ENCODE measurements around the gene BPIFA3. TPM values are rescaled to one million over a fixed set of nuclear protein-coding genes. Genes with fewer than 3 reads are reported as not detected.

Gene BPIFA3
- total and polyA plus RNA-seq, 2 of the 13 experiments (the other 11 are each of a cell fraction or from before 2014, with no cell fraction given): not detected

- TF ChIP-seq FUBP1 (CRISPR knock-in tag; IDR thresholded peaks at IDR 0.05; ENCODE audit: borderline replicate concordance): no peak
- TF ChIP-seq ZFP91 (CRISPR knock-in tag; IDR thresholded peaks at IDR 0.05; ENCODE audit: borderline replicate concordance): peak; percentile 33; the same call in 1 of the 2 replicates
- TF ChIP-seq ARID4A (CRISPR knock-in tag; IDR thresholded peaks at IDR 0.05; ENCODE audit: borderline replicate concordance): peak; percentile 56; the same call in 1 of the 2 replicates
- no peak for TF ChIP-seq NR2C2 (CRISPR knock-in tag; IDR thresholded peaks at IDR 0.05; ENCODE audit: borderline replicate concordance)
- no peak for TF ChIP-seq POLR2A (IDR thresholded peaks at IDR 0.05; ENCODE audit: insufficient read depth in 1 of 2, low read depth in 2 of 2, low read length in 2 of 2)
- peak; percentile 99 for TF ChIP-seq BRCA1 (CRISPR knock-in tag; IDR thresholded peaks at IDR 0.05)
- TF ChIP-seq EED (CRISPR knock-in tag; IDR thresholded peaks at IDR 0.05): peak; percentile 78; the same call in 1 of the 2 replicates
- TF ChIP-seq ZNF3 (CRISPR knock-in tag; IDR thresholded peaks at IDR 0.05): peak; percentile 71; the same call in 1 of the 2 replicates
- peak; percentile 69; the same call in 1 of the 2 replicates for TF ChIP-seq ZMAT5 (CRISPR knock-in tag; IDR thresholded peaks at IDR 0.05; ENCODE audit: borderline replicate concordance, low read depth)
- TF ChIP-seq ZNF570 (CRISPR knock-in tag; IDR thresholded peaks at IDR 0.05; ENCODE audit: borderline replicate concordance): no peak; the same call in 1 of the 2 replicates
- TF ChIP-seq, protein P1, sequence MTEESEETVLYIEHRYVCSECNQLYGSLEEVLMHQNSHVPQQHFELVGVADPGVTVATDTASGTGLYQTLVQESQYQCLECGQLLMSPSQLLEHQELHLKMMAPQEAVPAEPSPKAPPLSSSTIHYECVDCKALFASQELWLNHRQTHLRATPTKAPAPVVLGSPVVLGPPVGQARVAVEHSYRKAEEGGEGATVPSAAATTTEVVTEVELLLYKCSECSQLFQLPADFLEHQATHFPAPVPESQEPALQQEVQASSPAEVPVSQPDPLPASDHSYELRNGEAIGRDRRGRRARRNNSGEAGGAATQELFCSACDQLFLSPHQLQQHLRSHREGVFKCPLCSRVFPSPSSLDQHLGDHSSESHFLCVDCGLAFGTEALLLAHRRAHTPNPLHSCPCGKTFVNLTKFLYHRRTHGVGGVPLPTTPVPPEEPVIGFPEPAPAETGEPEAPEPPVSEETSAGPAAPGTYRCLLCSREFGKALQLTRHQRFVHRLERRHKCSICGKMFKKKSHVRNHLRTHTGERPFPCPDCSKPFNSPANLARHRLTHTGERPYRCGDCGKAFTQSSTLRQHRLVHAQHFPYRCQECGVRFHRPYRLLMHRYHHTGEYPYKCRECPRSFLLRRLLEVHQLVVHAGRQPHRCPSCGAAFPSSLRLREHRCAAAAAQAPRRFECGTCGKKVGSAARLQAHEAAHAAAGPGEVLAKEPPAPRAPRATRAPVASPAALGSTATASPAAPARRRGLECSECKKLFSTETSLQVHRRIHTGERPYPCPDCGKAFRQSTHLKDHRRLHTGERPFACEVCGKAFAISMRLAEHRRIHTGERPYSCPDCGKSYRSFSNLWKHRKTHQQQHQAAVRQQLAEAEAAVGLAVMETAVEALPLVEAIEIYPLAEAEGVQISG (CRISPR knock-in tag; IDR thresholded peaks at IDR 0.05): peak; percentile 91
- TF ChIP-seq ZNF530 (CRISPR knock-in tag; IDR thresholded peaks at IDR 0.05; ENCODE audit: low read depth): peak; percentile 94; the same call in 1 of the 2 replicates
- TF ChIP-seq ZNF777 (CRISPR knock-in tag; IDR thresholded peaks at IDR 0.05): peak; percentile 50; the same call in 1 of the 2 replicates
- TF ChIP-seq THAP7 (CRISPR knock-in tag; IDR thresholded peaks at IDR 0.05): no peak
- peak; percentile 79; the same call in 1 of the 2 replicates for TF ChIP-seq ZNF672 (CRISPR knock-in tag; IDR thresholded peaks at IDR 0.05)
- TF ChIP-seq MXI1 (IDR thresholded peaks at IDR 0.05; ENCODE audit: borderline replicate concordance, low read depth, low read length): 0 out of 3 replicates have a peak, but pooled peaks have one; percentile 18
Measured at GRCh38 chr20:33209789-33210188, 7.4 kb upstream of the BPIFA3 start (continued).

All from HepG2 (cell line).